SK-N-SH (cell line): ENCODE results near the gene CISD1.

ENCODE experiments used
- CTCF ChIP-seq: fragments of 200-600 bp; sonication (generic); IDR thresholded peaks from 2 replicates; pipeline ENCODE4 v1.6.1; 2017; ENCODE audit warnings: antibody characterized with exemption, mild to moderate bottlenecking, moderate library complexity
- EP300 ChIP-seq, 2 experiments: IDR thresholded peaks; 2 replicates each; pipeline versions ENCODE4 v1.4.0 to v1.6.1; 2012; ENCODE audit warnings: borderline replicate concordance in 1 of 2, low read depth in 1 of 2, low read length in 1 of 2

GRCh38 chr10:58322072-58322834 is 53.3 kb downstream of the CISD1 start:
- TF ChIP-seq CTCF (no peak), EP300 (IDR thresholded peaks at IDR 0.05; ENCODE audit: borderline replicate concordance in 1 of 2, low read depth in 1 of 2, low read length in 1 of 2) (no peak)
